Fibroblast of peridontal ligament (primary cell): ENCODE results near the gene ZNF334.

Experiments
- DNase-seq: peaks from one replicate; pipeline ENCODE4 v3.0.0-alpha.2; 2010; ENCODE audit errors: extremely low read depth

ZNF334 gene

GRCh38 chr20:46487628-46488027 lies 25.7 kb downstream of the ZNF334 start:
- no peak for DNase-seq

DNA sequence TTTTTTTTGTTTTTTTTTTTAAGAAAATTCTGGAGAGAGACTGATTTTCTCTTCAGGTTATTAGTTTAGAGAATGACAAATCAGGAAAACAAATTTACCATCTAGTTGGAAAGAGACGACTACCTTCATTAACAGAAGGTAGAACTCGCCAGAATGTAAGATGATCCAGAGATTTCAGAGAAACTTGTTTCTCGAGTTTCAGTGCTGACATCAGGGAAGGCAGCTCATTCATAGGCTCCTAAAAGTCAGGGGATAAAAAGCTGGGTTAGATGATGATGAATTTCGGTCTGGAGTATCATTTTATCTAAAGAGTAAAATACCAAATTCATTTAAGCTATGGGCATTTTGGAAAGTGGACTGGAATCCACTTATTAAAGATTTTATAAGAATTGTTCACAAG lies 27.9 kb downstream of the ZNF334 start:
- peak; percentile 23 for DNase-seq

GRCh38 chr20:46484954-46485353 lies 28.4 kb downstream of the ZNF334 start:
- no peak for DNase-seq

DNA sequence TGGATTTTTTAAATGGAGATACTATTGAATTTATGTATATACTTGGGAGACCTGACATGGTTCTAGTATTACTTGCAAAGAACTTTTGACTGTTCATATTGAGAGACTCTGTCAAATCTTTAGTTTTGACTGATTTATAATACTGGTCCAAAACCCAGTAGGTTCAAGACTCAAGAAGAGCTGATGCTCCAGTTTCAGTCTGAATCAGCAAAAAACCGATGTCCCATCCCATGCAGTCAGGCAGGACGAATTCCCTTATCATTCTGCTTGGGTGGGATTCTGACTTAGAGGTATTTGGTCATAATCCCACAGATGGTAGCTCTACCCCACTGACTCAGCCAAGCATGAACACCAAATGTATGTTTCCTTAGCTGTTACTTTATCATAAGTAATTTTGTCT lies 29.5 kb downstream of the ZNF334 start:
- DNase-seq, result no peak

- no peak for DNase-seq
Measured at GRCh38 chr20:46482864-46483263, 30.5 kb downstream of the ZNF334 start.

DNA sequence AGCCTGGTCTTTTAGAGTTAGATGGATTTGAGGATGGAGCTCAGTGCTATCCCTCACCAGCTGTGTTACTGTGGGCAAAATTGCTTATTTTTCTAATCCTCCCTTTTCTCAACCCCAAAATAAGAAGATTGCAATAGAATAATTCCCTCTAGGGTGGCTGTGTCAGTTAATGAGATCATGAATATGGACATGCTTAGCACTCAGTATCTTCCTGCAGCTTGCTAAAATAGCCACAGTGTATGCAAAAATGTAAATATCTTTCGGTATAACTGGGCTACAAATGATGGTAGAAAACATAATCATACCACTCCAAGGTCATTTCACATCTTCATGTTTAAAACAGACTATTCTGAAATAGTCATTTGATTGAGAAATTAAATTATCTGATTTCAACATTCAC lies 35.7 kb downstream of the ZNF334 start:
- DNase-seq, result no peak

GRCh38 chr20:46477225-46477624 lies 36.1 kb downstream of the ZNF334 start:
- DNase-seq, result no peak

- no peak for DNase-seq
Measured at GRCh38 chr20:46468508-46468907, 44.9 kb downstream of the ZNF334 start.

- DNase-seq, result no peak
Measured at GRCh38 chr20:46464451-46464850, 48.9 kb downstream of the ZNF334 start.

- DNase-seq, result no peak
Measured at GRCh38 chr20:46463852-46464251, 49.5 kb downstream of the ZNF334 start.

GRCh38 chr20:46461808-46462207 lies 51.6 kb downstream of the ZNF334 start:
- DNase-seq, result no peak

DNA sequence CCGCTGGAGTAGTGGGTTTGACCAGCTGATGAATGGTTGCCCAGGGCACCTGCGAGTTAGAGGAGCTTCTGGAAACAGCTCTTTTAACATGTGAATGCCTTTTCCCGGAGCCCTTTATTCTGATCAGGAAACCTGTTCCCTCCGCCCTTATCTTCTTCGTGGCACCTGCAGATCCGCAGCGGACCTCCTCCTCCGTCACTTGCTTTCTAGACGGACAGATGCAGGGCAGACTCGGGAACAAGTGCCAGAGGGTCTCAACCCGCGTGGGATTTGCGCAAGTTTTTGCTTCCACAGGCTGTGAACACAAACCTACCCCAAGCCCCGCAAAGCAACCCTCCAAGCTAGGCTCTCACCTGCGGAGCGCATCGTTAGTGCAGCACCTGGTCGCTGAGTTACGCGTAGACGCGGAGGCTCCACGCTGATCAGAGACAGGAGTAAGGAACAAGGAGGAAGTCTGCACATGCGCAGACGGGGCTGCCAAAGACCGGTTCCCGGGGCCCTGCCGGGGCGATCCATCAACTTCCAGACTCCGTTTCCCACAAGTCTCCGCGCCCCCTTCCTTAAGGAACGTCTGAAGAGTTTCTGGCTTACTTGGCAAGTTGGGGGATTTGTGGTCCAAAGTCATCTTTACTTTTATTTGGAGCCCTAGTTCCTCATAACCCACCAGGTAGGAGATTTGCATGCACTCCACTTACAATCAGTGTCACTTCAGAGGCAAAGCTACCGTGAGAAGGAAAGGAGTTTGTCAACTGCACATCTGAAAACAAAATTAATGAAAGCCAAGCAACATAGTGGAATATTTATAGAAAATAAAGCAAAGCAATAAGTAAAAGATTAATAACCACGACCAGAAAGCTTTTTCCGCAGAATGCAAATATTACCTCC lies 54.3 kb downstream of the ZNF334 start:
- DNase-seq, result no peak

GRCh38 chr20:46456255-46457028 lies 56.9 kb downstream of the ZNF334 start:
- DNase-seq, result no peak

- DNase-seq, result no peak
Measured at GRCh38 chr20:46455729-46456128, 57.6 kb downstream of the ZNF334 start.
